ENCODE data around the gene PRR5. TPM values are rescaled to one million over a fixed set of nuclear protein-coding genes. Genes with fewer than 3 reads are reported as not detected.

PRR5 gene
- total RNA-seq, 1 donor from 2014 or later: 14.0 TPM

DNA sequence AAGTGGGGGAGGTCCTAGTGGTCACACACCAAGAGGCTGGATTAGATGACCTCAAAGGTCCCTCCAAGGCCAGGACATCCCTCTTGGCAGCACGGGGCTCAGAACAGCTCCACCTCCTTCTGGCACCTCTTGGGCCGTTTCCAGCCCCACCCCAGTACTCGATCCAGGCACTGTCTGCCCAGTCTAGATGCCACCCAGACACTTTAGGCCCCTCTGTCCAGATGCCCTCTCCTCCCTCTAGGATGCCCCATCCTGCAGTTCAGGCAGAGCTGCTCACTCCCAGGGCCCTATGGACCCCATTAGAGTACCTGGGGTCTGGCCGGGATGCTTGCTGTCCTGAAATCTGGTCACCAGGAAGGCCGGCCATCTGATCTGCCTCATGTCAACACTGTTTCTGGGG, 34.7 kb upstream of the PRR5 start:
- no peaks in the 10 kb centered on the region for H3K36me3 ChIP-seq (ENCODE audit: control insufficient read depth, insufficient read depth, low read length)
- DNase-seq (ENCODE audit: low read depth) (no peak), FAIRE-seq (no peak)
- peaks cover 23% of the 10 kb centered on the region for H3K27me3 ChIP-seq (ENCODE audit: control insufficient read depth, insufficient read depth, low read length)
- TF ChIP-seq, protein P1, sequence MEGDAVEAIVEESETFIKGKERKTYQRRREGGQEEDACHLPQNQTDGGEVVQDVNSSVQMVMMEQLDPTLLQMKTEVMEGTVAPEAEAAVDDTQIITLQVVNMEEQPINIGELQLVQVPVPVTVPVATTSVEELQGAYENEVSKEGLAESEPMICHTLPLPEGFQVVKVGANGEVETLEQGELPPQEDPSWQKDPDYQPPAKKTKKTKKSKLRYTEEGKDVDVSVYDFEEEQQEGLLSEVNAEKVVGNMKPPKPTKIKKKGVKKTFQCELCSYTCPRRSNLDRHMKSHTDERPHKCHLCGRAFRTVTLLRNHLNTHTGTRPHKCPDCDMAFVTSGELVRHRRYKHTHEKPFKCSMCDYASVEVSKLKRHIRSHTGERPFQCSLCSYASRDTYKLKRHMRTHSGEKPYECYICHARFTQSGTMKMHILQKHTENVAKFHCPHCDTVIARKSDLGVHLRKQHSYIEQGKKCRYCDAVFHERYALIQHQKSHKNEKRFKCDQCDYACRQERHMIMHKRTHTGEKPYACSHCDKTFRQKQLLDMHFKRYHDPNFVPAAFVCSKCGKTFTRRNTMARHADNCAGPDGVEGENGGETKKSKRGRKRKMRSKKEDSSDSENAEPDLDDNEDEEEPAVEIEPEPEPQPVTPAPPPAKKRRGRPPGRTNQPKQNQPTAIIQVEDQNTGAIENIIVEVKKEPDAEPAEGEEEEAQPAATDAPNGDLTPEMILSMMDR (IDR thresholded peaks at IDR 0.05; ENCODE audit: insufficient read depth, low read length, severe bottlenecking): no peak
- H3K4me3 ChIP-seq (ENCODE audit: low read depth, low read length): no peak overlapping the region

DNA sequence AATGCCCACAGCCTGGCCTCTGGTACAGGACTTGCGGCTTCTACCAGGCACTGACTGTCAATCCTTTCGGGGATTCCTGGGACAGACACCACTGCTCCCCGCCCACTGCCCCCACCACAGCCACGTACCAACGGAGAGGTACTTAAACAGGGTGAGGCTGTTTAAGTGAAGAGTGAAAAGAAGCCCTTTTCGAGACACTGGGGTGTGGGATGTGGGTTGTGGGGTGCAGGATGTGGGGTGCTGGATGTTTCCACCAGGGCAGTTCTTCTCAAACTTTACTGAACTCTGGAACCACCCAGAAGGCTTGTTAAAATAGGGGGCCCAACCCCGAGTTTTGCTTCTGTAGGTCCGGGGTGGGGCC, 34.2 kb upstream of the PRR5 start:
- peaks cover 23% of the 10 kb centered on the region for H3K27me3 ChIP-seq (ENCODE audit: control insufficient read depth, insufficient read depth, low read length)
- H3K36me3 ChIP-seq (ENCODE audit: control insufficient read depth, insufficient read depth, low read length): no peaks in the 10 kb centered on the region
- no peak for FAIRE-seq
- no peak for DNase-seq (ENCODE audit: low read depth)
- no peak overlapping the region for H3K4me3 ChIP-seq (ENCODE audit: low read depth, low read length)
- TF ChIP-seq, protein P1 (IDR thresholded peaks at IDR 0.05; ENCODE audit: insufficient read depth, low read length, severe bottlenecking): no peak

DNA sequence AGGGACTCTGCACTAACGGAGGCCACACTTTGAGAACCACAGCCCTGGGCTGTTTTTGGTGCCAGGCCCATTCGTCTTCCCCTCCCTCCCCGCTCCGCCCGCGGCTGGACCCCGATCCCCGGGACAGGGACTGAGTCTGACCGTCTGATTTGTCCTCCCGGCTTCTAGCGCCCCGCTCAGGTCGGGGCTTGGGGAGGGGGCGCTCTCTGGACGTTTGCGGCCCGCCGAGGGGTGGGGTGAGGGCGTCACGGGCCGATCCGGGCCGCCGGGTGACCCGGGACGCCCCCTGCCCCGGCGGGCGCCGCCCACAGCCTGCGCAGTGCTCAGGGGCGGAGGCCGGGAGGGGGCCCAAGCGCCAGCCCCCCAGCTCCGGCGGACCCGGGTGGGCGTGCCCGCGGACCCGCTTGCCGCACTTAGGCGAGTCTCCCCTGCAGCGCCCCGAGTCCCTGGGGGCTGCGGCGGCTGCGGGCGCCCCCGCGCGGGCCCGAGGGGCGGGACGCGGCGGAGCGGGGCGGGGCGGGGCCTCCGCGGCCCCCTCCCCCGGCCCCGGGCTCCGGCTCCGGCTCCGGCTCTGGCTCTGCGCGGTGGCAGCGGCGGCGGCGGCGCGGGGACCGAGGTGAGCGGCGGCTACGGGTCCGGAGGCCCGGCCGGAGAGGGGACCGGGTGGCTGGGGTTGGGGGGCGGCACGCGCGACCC, 33.7 kb upstream of the PRR5 start:
- no peak for FAIRE-seq

DNA sequence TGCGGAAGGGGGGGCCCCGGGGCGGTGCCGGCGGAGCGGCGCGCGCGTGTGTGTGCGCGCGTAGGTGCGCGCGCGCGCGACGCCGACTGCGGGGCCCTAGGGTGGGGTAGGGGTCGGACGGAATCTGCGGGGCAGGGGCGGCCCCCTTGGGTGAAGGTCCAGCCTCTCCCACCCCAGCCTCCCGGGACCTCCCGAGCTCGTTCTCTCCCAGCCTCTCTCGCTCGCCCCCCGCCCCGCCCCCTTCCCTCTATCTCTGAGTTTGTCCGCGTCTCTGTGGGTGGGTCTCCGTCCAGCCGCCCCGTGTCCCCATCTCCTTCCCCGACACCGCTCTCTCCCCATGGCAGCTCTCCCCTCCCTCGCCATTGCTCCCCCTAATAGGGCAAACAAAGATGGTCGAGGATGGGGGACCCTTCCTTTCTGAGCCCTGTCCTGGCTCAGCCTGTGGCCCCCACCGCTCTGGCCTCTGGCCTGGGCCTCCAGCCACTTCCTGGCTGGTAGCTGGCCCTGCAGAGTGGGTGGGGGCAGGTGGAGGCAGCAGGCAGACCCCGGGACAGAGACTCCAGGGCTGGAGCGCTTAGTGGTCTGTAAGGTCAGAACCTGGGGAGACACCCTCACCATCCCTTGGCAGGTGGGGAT, 33.0 kb upstream of the PRR5 start:
- DNase-seq (ENCODE audit: low read depth) (no peak), FAIRE-seq (no peak)
- TF ChIP-seq, protein P1 (IDR thresholded peaks at IDR 0.05; ENCODE audit: insufficient read depth, low read length, severe bottlenecking): no peak
- Histone ChIP-seq H3K4me3 (ENCODE audit: low read depth, low read length) (peak overlapping the region; percentile 22), H3K27me3 (ENCODE audit: control insufficient read depth, insufficient read depth, low read length) (peaks cover 23% of the 10 kb centered on the region), H3K36me3 (ENCODE audit: control insufficient read depth, insufficient read depth, low read length) (no peaks in the 10 kb centered on the region)

More for the DNA sequence above, 33.7 kb upstream of the PRR5 start:
- Histone ChIP-seq H3K36me3 (ENCODE audit: control insufficient read depth, insufficient read depth, low read length) (no peaks in the 10 kb centered on the region), H3K4me3 (ENCODE audit: low read depth, low read length) (peak overlapping the region; percentile 22), H3K27me3 (ENCODE audit: control insufficient read depth, insufficient read depth, low read length) (peaks cover 23% of the 10 kb centered on the region)
- DNase-seq (ENCODE audit: low read depth): no peak
- TF ChIP-seq, protein P1 (IDR thresholded peaks at IDR 0.05; ENCODE audit: insufficient read depth, low read length, severe bottlenecking): no peak

DNA sequence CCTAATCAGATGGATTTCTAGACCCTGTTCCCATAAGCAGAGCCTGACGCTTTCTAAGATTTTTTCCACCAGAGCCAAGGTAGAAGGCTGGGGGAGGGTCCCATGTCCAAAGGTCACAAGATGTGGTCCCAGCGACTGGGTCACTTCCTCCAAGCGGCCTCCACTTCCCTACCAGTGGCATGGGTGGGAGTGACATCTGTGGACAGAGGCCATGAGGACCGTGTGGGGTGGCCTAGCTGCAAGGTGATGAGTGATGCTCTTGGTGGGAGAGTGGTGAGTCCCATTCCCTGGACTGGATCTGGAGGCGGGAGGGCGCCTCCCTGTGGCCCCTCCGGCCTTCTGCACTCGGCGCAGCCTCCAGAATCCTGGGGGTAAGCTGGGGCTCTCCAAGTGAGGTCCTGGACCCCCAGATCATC, 32.4 kb upstream of the PRR5 start:
- Histone ChIP-seq H3K27me3 (ENCODE audit: control insufficient read depth, insufficient read depth, low read length) (peaks cover 23% of the 10 kb centered on the region), H3K36me3 (ENCODE audit: control insufficient read depth, insufficient read depth, low read length) (no peaks in the 10 kb centered on the region), H3K4me3 (ENCODE audit: low read depth, low read length) (no peak overlapping the region)
- TF ChIP-seq, protein P1 (IDR thresholded peaks at IDR 0.05; ENCODE audit: insufficient read depth, low read length, severe bottlenecking): peak; percentile 19
- FAIRE-seq: no peak
- no peak for DNase-seq (ENCODE audit: low read depth)

Data from bronchial epithelial cell (primary cell).